Measurements from ENCODE around the gene C1QTNF6.

GRCh38 chr22:37219533-37219932 lies 31.5 kb upstream of the C1QTNF6 start:
- TF ChIP-seq YY1 (IDR thresholded peaks at IDR 0.05; ENCODE audit: insufficient read depth, insufficient read length) (no peak), ZNF274 (IDR thresholded peaks at IDR 0.05; ENCODE audit: low read depth, low read length) (no peak), SUZ12 (IDR thresholded peaks at IDR 0.05; ENCODE audit: extremely low read depth, insufficient read depth, insufficient read length) (no peak)
